ENCODE results near the gene ZNF786. TPM values are rescaled to one million over a fixed set of nuclear protein-coding genes. Genes with fewer than 3 reads are reported as not detected.

The ZNF786 gene, protein sequence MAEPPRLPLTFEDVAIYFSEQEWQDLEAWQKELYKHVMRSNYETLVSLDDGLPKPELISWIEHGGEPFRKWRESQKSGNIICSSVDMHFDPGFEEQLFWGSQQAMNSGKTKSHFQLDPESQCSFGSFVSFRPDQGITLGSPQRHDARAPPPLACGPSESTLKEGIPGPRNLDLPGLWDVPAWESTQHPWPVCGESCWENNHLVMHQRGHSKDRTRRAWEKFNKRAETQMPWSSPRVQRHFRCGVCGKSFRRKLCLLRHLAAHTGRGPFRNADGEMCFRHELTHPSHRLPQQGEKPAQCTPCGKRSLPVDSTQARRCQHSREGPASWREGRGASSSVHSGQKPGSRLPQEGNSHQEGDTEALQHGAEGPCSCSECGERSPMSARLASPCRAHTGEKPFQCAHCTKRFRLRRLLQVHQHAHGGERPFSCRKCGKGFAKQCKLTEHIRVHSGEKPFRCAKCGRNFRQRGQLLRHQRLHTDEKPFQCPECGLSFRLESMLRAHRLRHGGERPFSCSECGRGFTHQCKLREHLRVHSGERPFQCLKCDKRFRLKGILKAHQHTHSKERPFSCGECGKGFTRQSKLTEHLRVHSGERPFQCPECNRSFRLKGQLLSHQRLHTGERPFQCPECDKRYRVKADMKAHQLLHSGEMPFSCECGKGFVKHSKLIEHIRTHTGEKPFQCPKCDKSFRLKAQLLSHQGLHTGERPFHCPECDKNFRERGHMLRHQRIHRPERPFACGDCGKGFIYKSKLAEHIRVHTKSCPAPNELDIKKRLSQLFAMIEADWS
- polyA plus RNA-seq (2013) = 4.7 and 5.0 TPM in 2 replicates

DNA sequence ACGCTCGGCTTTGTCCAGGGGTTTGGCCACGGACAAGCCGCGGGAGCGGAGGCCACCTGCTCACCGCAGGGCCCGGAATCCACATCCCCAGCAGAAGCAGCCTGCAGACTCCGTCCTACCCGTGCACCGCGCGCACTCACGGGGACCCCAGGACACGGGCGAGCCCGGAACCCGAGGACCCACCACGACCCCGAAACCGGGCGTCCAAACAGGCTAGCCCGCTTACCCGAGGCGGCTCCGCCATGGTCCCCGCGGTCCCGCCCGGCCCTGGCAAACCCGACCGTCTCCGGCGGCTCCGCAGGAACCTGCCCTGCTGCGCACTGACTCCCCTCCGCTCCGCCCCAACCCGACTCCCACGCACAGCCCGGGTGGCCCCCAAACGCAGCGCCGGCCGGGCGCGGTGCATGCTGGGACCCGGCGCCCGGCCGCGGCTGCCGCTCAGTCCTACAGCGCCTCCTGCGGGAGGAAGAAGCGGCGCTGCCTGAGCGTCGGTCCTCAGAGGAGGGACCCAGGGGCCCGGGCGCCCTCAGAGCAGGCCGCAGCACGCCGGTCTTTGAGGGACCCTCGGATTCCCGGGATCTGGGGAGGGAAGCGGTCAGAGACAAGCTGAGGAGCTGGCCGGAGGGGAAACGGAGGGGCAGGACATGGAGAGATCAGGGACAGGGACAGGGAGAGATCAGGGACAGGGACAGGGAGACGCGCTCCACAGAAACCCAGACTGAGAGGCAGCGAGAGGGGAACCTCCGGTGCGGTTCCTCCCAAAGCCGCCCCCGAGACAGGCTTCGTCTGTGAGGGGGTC lies at the start of gene ZNF786:
TSS of gene ZNF786 (minus strand) at position 322 of the 799 bp plus-strand sequence. CDS start at position 244, 78 bp downstream.
- Histone ChIP-seq H4K91ac (ENCODE audit: low read depth, low read length) (peak within 1 kb of the TSS; percentile 94), H3K4me2 (ENCODE audit: low read length) (peak within 1 kb of the TSS; percentile 74), H2BK5ac (ENCODE audit: low read depth, low read length, poor library complexity) (peak within 1 kb of the TSS; percentile 86), H2AFZ (ENCODE audit: insufficient read depth, low read length, poor library complexity) (peak within 1 kb of the TSS; percentile 98), H4K8ac (ENCODE audit: low read depth, low read length) (peak within 1 kb of the TSS; percentile 98), H2AK5ac (ENCODE audit: low read length) (peak within 1 kb of the TSS; percentile 65), H3K14ac (ENCODE audit: low read length) (peak within 1 kb of the TSS; percentile 97), H3K79me2 (ENCODE audit: control insufficient read depth, insufficient read depth, low read length, poor library complexity) (peaks cover 14% of the 10 kb centered on the region), H2BK120ac (ENCODE audit: insufficient read depth, low read length, poor library complexity) (peak within 1 kb of the TSS; percentile 92), H3K27me3 (ENCODE audit: insufficient read depth, low read length) (no peaks in the 10 kb centered on the region), H3K9ac (ENCODE audit: low read length) (peak within 1 kb of the TSS; percentile 97), H3K4ac (ENCODE audit: low read depth, low read length) (peak within 1 kb of the TSS; percentile 90), H3K36me3 (ENCODE audit: control insufficient read depth in 1 of 2, insufficient read depth in 2 of 2, low read length in 2 of 2) (peaks cover 2 to 4% of the 10 kb centered on the region in 2 experiments), H3K4me3 (ENCODE audit: low read depth, low read length) (peak within 1 kb of the TSS; percentile 98), H3K79me1 (ENCODE audit: low read length) (peaks cover 16% of the 10 kb centered on the region), H4K12ac (ENCODE audit: low read depth, low read length) (peak within 1 kb of the TSS; percentile 98), H3K4me1 (ENCODE audit: control insufficient read depth in 1 of 2, insufficient read depth in 2 of 2, low read length in 2 of 2) (peaks cover 3 to 4% of the 10 kb centered on the region in 2 experiments), H3K18ac (ENCODE audit: low read length) (peak within 1 kb of the TSS; percentile 95), H3K9me3 (ENCODE audit: insufficient read depth, low read depth, low read length) (no peaks in the 10 kb centered on the region), H2BK12ac (ENCODE audit: low read length) (peak within 1 kb of the TSS; percentile 8), H3K23ac (ENCODE audit: low read length) (no peak within 1 kb of the TSS), H3K27ac (ENCODE audit: low read depth, low read length) (peak within 1 kb of the TSS; percentile 90)
- no CpG with 5 or more reads among the region's 77 CpGs for WGBS (ENCODE audit: extremely low coverage, insufficient coverage, insufficient read length)
- DNase-seq = peak; percentile 82 to 91

DNA sequence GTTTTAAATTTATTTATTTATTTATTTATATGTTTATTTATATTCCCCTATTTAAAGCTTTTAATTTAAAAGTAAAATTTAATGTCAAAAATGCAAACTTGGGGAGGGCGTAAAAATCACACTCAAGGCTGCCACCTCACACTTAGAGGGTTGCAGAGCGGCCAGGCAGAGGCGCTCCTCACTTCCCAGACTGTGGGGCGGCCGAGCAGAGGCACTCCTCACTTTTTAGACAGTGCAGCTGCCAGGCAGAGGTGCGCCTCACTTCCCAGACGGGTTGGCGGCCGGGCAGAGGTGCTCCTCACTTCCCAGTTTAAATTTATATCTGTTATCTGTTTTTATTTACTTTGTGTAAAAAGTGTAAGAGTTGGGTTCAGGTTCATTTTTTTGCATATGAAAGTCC lies 45.6 kb upstream of the ZNF786 start:
- H3K18ac ChIP-seq (ENCODE audit: low read length) = no peak overlapping the region
- no peaks in the 10 kb centered on the region for H3K27me3 ChIP-seq (ENCODE audit: insufficient read depth, low read length)
- no peak overlapping the region for H2AK5ac ChIP-seq (ENCODE audit: low read length)
- H4K12ac ChIP-seq (ENCODE audit: low read depth, low read length) = no peak overlapping the region
- H3K23ac ChIP-seq (ENCODE audit: low read length) = no peak overlapping the region
- H2BK5ac ChIP-seq (ENCODE audit: low read depth, low read length, poor library complexity) = no peak overlapping the region
- no peak overlapping the region for H3K4ac ChIP-seq (ENCODE audit: low read depth, low read length)
- no peaks in the 10 kb centered on the region for H3K79me2 ChIP-seq (ENCODE audit: control insufficient read depth, insufficient read depth, low read length, poor library complexity)
- H3K79me1 ChIP-seq (ENCODE audit: low read length) = no peaks in the 10 kb centered on the region
- H3K4me1 ChIP-seq (ENCODE audit: control insufficient read depth in 1 of 2, insufficient read depth in 2 of 2, low read length in 2 of 2) = no peaks in the 10 kb centered on the region
- no peak overlapping the region for H3K4me3 ChIP-seq (ENCODE audit: low read depth, low read length)
- no peak overlapping the region for H3K9ac ChIP-seq (ENCODE audit: low read length)
- H2BK120ac ChIP-seq (ENCODE audit: insufficient read depth, low read length, poor library complexity) = no peak overlapping the region
- no peak for DNase-seq
- H4K8ac ChIP-seq (ENCODE audit: low read depth, low read length) = no peak overlapping the region
- no peak overlapping the region for H3K14ac ChIP-seq (ENCODE audit: low read length)
- H2AFZ ChIP-seq (ENCODE audit: insufficient read depth, low read length, poor library complexity) = no peak overlapping the region
- no peak overlapping the region for H3K4me2 ChIP-seq (ENCODE audit: low read length)
- H3K36me3 ChIP-seq (ENCODE audit: control insufficient read depth in 1 of 2, insufficient read depth in 2 of 2, low read length in 2 of 2) = peaks cover 2 to 7% of the 10 kb centered on the region in 2 experiments
- WGBS (ENCODE audit: extremely low coverage, insufficient coverage, insufficient read length) = no CpG with 5 or more reads among the region's 9 CpGs
- no peak overlapping the region for H4K91ac ChIP-seq (ENCODE audit: low read depth, low read length)
- H2BK12ac ChIP-seq (ENCODE audit: low read length) = no peak overlapping the region
- H3K27ac ChIP-seq (ENCODE audit: low read depth, low read length) = no peak overlapping the region
- H3K9me3 ChIP-seq (ENCODE audit: insufficient read depth, low read depth, low read length) = peaks cover 3% of the 10 kb centered on the region

DNA sequence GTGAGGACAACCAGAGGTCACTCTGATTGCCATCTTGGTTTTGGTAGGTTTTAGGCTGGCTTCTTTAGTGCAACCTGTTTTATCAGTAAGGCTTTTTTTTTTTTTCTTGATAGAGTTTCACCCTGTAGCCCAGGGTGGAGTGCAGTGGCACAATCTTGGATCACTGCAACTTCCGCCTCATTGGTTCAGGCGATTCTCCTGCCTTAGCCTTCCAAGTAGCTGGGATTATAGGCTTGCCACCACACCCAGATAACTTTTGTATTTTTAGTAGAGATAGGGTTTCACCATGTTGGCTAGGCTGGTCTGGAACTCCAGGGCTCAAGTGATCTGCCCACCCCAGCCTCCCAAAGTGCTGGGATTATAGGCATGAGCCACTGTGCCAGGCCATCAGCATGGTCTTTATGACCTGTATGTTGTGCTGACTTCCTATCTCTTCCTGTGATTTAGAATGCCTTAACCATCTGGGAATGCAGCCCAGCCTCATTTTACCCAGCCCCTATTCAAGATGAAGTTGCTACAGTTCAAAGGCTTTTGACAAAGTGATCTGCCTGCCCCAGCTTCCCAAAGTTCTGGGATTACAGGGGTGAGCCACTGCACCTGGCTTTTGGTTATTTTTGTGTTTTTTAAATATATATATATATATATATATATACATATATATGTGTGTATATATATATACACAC lies 42.7 kb upstream of the ZNF786 start:
- Histone ChIP-seq H2BK120ac (ENCODE audit: insufficient read depth, low read length, poor library complexity) (no peak overlapping the region), H3K23ac (ENCODE audit: low read length) (no peak overlapping the region), H4K12ac (ENCODE audit: low read depth, low read length) (no peak overlapping the region), H3K18ac (ENCODE audit: low read length) (no peak overlapping the region), H3K4me2 (ENCODE audit: low read length) (no peak overlapping the region), H2BK5ac (ENCODE audit: low read depth, low read length, poor library complexity) (no peak overlapping the region), H2AK5ac (ENCODE audit: low read length) (no peak overlapping the region), H2BK12ac (ENCODE audit: low read length) (no peak overlapping the region), H3K9ac (ENCODE audit: low read length) (no peak overlapping the region), H2AFZ (ENCODE audit: insufficient read depth, low read length, poor library complexity) (no peak overlapping the region), H3K4me1 (ENCODE audit: control insufficient read depth in 1 of 2, insufficient read depth in 2 of 2, low read length in 2 of 2) (no peaks in the 10 kb centered on the region), H4K8ac (ENCODE audit: low read depth, low read length) (no peak overlapping the region), H4K91ac (ENCODE audit: low read depth, low read length) (no peak overlapping the region), H3K79me1 (ENCODE audit: low read length) (no peaks in the 10 kb centered on the region), H3K4ac (ENCODE audit: low read depth, low read length) (no peak overlapping the region), H3K27me3 (ENCODE audit: insufficient read depth, low read length) (no peaks in the 10 kb centered on the region), H3K79me2 (ENCODE audit: control insufficient read depth, insufficient read depth, low read length, poor library complexity) (no peaks in the 10 kb centered on the region), H3K27ac (ENCODE audit: low read depth, low read length) (no peak overlapping the region), H3K4me3 (ENCODE audit: low read depth, low read length) (no peak overlapping the region), H3K9me3 (ENCODE audit: insufficient read depth, low read depth, low read length) (peaks cover 6% of the 10 kb centered on the region), H3K14ac (ENCODE audit: low read length) (no peak overlapping the region), H3K36me3 (ENCODE audit: control insufficient read depth in 1 of 2, insufficient read depth in 2 of 2, low read length in 2 of 2) (peaks cover 8 to 9% of the 10 kb centered on the region in 2 experiments)
- no CpG with 5 or more reads among the region's 2 CpGs for WGBS (ENCODE audit: extremely low coverage, insufficient coverage, insufficient read length)
- DNase-seq = peak; percentile 61 to 80

Data from trophoblast cell (in vitro differentiated cells and primary cell).